HG02610 (cell line): ENCODE results near the gene CAPZB.

Experiments used
- ATAC-seq: cut with Tn5 transposase; IDR thresholded peaks from one replicate; pipeline ENCODE4 v1.9.1; 2021; ENCODE audit warnings: mild to moderate bottlenecking, moderate library complexity; ENCODE audit not compliant: unreplicated experiment

CAPZB gene

DNA sequence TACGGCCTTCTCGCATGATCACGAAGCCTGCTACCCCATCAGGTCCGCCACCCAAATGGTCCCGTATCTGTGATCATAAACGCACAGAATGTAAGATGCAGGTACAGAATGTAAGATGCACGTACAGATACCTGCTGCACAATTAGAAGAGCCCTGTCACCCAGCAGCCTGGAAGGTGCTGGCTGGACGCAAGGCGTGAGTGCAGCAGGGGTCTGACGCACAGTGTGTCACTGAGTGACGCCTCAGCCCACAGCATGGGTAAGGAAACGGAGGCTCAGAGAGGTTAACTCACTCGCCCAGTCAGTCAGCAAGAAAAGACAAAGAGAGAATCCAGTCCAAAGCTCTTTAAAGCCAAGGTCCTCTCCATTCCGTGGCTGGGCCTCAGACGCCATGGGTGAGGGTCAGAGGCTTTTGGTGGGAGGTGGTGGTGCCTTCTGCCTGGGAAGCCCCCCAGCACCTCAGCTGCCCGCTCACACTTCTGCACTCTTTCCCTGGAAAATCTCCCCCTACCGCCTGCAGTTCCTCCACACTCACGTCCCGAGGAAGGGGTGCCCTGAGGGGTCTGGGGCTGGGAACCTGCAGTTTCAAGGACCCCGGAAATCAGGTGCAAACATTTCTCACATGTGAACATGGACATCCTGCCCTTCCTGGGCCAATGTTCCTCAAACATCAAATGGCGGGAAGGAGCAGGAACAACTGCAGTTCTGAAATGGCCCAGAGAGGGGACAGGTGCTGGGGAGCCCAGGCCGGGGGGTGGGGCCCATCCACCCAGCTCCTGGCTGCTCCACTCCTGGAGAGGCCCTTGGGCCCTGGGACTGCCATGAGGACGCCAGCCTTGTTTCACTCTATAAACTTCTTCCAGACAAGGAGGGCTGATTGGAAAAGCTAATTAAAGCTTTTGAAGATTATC, 113.9 kb downstream of the CAPZB start:
- ATAC-seq: no peak

DNA sequence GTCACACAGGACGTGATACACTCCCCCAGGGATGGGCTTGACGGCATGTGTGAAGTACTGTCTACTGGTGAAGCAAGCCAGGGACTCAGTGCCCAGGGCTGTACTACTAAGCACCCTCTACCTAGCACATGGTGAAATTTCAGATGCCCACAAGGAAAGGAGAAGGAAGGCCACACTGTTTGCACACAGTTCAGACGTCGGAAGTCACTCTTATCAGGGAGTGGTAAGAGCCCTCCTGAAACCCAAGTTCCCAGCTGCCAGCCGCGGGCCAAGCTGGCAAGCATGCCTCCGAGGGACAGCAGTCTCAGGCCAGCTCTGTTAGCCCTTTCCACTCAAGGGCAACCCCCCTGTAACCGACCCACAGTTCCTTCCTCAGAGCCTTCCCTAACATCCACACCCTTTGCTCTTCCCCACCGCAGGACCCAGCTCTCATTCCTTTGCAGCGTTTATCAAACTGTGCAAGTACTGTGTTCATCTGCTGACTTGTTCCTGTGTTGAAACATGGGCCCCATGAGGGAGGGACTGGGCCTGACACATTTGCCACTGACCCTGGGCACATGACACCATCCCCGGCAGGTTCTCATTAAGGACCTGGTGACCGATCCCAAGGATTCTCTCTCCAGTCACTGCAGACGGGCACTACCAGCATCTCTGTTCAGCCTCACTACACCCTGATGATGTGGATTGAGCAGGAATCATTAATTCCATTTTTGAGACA, 114.7 kb downstream of the CAPZB start:
- no peak for ATAC-seq

DNA sequence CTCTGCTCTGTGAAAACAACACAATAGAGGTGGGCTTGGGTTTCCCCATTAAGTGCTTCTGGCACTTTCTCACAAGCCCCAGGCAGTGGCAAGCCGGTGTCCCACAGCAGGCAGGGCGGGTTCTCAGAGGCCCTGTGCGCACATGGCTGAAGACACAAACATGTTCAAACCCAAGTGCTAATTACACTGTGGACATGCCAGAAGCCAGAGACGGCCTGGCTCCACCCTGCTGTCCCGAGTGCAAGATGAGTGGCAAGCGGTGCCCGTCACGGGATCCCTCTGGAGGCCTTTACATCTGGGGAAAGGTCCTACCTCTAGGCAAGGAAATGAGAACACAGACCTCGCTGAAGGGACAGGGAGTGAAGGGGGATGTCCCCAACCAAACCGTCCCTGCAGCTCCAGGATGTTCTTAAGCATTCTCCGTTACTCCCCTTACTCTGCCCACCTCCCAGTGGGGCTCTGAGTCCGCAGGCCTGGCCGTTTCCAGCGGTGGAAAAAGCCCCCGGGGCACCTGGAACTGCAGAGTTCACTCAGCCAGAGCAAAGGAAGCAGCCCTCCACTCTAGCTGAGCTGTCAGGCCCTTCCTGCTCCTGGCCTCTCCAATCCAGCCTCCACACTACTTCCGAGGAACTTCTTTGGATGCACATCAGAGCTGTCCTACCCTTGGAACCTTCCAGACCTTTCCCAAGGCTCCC, 115.8 kb downstream of the CAPZB start:
- no peak for ATAC-seq

- no peak for ATAC-seq
These were observed 116.4 kb downstream of the CAPZB start for GRCh38 chr1:19368964-19369363.

GRCh38 chr1:19368050-19368449, 117.3 kb downstream of the CAPZB start:
- ATAC-seq: no peak

GRCh38 chr1:19367584-19368041, 117.7 kb downstream of the CAPZB start:
- no peak for ATAC-seq

- ATAC-seq: no peak
These were observed 118.5 kb downstream of the CAPZB start for GRCh38 chr1:19366599-19367536.

DNA sequence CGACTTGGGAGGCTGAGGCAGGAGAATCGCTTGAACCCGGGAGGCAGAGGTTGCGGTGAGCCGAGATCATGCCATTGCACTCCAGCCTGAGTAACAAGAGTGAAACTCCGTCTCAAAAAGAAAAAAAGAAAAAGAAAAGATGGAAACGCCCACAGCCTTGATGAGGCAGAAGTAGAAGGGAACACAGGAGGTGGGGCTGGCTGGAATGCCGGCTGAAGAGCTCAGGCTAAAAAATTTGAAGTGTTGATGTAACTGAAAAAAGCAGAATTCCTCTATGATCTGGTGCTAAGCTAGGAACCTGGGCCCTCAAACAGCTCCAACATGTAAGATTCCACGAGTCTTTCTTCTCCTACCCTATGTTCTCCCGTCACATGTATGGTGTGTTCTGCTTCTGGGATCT, 119.6 kb downstream of the CAPZB start:
- no peak for ATAC-seq

GRCh38 chr1:19363536-19364152, 121.7 kb downstream of the CAPZB start:
- no peak for ATAC-seq

DNA sequence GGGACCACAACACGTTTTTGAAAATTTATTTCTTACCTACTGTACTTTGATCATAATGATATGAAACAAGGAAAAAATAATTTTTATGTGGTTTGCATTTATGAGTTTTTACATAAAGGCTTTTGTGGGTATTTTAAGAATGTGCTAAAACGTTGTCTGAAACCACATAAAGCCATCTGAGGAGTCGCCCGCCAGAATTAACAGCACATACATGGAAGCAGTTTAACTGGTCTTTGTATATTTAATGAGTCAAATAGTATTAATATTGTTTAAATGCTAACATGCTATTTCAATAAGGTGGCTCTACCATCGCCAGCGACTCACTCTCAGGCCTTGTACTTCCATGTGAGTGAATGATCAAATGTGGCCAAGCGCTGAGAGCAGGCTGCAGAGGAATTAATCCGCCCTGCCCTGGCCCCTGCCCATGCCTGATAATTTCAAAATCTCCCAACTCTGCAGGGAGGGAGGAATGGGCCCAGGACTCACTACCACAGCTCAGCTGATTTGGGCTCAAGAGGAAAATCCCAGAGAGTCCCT, 123.7 kb downstream of the CAPZB start:
- ATAC-seq: no peak

DNA sequence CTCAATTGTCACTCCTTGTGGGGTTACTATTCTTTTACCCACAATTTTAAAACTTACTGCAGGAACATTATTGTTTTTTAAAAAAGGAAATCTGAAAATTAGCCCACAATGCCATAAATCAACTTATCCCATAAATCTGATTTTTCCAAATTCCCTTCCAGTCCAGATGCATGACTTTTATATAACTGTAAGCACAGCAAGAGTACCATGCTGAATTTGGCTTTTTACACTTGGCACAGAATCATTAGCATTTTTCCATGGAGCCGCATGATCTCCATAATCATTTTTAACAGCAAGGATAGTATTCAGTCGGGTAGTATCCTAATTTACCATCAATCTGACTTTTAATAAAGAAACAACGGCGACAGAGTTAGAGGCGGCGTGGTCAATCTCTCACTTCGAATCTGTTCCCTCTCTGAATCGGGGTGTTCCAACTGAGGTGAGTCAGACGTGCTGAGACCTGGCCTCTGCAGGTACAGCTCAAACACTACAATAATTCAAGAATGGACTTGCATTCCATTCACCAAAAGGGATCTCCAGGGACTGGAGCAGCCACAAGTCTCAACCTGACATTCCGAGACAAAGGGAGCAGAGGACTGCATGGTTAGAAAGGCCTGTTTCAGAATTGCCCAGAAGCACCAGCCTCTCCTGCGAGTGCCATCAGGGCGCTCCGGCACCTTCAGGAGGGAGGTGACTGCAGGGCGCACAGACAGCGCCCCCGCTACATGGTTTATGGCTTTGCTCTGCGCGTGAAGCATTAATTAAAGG, 124.3 kb downstream of the CAPZB start:
- no peak for ATAC-seq

GRCh38 chr1:19360432-19360831, 124.9 kb downstream of the CAPZB start:
- ATAC-seq: no peak

DNA sequence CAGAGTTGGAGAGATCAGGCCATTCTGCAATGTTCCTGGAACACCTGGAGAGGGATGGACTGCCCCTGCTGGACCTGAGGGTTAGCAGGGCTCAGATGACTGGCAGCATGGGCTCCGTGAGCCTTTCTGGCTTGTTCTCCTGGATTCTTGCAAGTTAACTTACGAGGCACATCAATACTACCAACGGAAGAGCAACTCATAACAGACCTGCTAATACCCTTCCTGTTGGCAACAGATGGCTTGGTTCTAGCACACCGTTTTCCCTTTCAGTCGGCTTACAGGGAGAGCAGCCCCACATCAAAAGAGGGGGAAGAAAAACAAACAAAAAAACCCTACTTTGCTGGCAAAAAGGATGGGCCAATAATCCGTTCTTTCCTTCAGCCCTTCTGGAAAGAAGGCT, 125.3 kb downstream of the CAPZB start:
- no peak for ATAC-seq

GRCh38 chr1:19359357-19359756, 126.0 kb downstream of the CAPZB start:
- no peak for ATAC-seq

DNA sequence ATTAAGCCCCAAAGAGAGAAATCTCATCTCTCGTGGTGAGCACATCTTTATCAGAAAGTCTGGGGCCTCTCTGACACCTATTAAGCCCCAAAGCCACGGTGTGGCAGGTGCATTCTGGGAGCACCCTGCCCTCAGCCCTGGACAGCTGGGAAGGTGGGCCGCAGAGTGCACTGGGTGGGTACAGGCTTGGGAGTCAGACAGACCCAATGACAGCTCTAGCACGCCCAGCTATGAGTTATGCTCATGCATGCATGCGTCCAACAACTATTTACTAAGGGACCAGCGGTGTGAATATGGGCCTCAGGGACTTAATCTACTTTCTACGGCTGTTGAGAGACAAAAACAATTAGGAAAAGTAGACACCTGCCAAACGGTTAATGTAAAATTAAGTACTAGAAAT, 126.6 kb downstream of the CAPZB start:
- no peak for ATAC-seq

DNA sequence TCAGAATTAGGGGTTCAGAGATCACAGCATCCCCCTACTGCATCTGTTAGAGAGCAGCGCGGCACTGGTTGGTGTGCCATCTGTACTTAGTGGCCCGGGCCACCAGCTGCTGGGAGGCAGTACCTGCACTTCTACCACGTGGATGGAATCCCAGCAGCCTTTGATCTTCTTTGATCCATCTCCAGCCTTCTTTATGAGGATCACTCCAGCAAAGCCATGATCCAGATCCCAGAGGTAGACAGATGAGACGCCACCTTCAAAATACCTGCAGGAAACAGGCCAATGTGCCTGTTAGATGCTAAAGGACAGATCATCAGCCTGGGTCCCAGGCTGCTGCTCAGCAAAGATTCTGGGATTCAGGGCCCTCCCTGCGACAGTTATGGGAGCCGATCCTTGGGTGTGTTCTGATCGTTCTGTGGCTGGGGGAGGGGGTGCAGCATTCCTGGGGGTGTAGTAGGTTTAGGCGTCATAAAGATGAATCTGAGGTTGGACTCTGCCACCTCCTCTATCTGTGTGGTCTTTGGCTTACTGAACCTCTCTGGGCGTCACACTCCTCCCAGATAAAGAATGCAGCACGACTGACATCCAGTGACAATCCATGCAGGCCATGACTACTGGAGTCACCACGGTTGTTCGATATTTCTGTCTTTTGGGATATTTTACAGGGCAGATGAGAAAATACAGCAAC, 127.9 kb downstream of the CAPZB start:
- no peak for ATAC-seq

GRCh38 chr1:19356266-19356665, 129.1 kb downstream of the CAPZB start:
- no peak for ATAC-seq

- no peak for ATAC-seq
These were observed 130.8 kb downstream of the CAPZB start for GRCh38 chr1:19354531-19354981.
